WTC11 (cell line): ENCODE data around the gene NDC1. TPM values are rescaled to one million over a fixed set of nuclear protein-coding genes. Genes with fewer than 3 reads are reported as not detected.

Source experiments
- ATAC-seq: fragments of 200-7000 bp; cut with Tn5 transposase; 2 replicates; pipeline ENCODE4 v1.10.0; 2021; ENCODE audit warnings: mild to moderate bottlenecking, moderate library complexity
- CTCF ChIA-PET: fragments of 300-600 bp; sonication (Branson Sonifier 250); formaldehyde crosslinking; loops from one replicate; lab custom pipeline; 2021; ENCODE audit warnings: antibody characterized with exemption; lab: Charles Lee
- POLR2A ChIA-PET: fragments of 350-600 bp; sonication (Branson Sonifier 250); formaldehyde crosslinking; loops from one replicate; lab custom pipeline; 2021; ENCODE audit warnings: antibody characterized with exemption; lab: Charles Lee
- DNase-seq: peaks from one replicate; pipeline ENCODE4 v3.0.0; 2021; ENCODE audit warnings: low spot score
- H3K27ac Mint-ChIP-seq: 2 replicates; pipeline ENCODE4 v1.8.0; 2021; ENCODE audit warnings: mixed read lengths
- H3K27me3 Mint-ChIP-seq: 2 replicates; pipeline ENCODE4 v1.8.0; 2021; ENCODE audit warnings: low read depth, mild to moderate bottlenecking, moderate library complexity, mixed read lengths
- H3K36me3 Mint-ChIP-seq: 2 replicates; pipeline ENCODE4 v1.8.0; 2021; ENCODE audit warnings: mixed read lengths
- H3K4me1 Mint-ChIP-seq: 2 replicates; pipeline ENCODE4 v1.8.0; 2022; ENCODE audit warnings: mixed read lengths
- H3K4me3 Mint-ChIP-seq: 2 replicates; pipeline ENCODE4 v1.8.0; 2021; ENCODE audit warnings: mild to moderate bottlenecking, moderate library complexity, mixed read lengths
- H3K9me3 Mint-ChIP-seq: 2 replicates; pipeline ENCODE4 v1.8.0; 2021; ENCODE audit warnings: mixed read lengths
- ATF1 ChIP-seq: sonication (generic); formaldehyde crosslinking; IDR thresholded peaks from 2 replicates; pipeline ENCODE4 v1.8.1; 2023; ENCODE audit warnings: mild to moderate bottlenecking, moderate library complexity, missing genetic modification reagents
- E2F4 ChIP-seq: sonication (generic); formaldehyde crosslinking; IDR thresholded peaks from 2 replicates; pipeline ENCODE4 v1.8.1; 2022; ENCODE audit warnings: low read depth, mild to moderate bottlenecking, moderate library complexity, missing genetic modification reagents, borderline replicate concordance
- FOXP1 ChIP-seq: sonication (generic); formaldehyde crosslinking; IDR thresholded peaks from 2 replicates; pipeline ENCODE4 v1.8.0; 2022; ENCODE audit warnings: missing genetic modification reagents, mild to moderate bottlenecking, moderate library complexity, borderline replicate concordance
- IRF2 ChIP-seq: sonication (generic); formaldehyde crosslinking; IDR thresholded peaks from 2 replicates; pipeline ENCODE4 v1.8.0; 2022; ENCODE audit warnings: low read depth, missing genetic modification reagents, borderline replicate concordance
- JAZF1 ChIP-seq: fragments of 250-450 bp; sonication (Bioruptor Pico); IDR thresholded peaks from 2 replicates; pipeline ENCODE4 v1.9.0; 2021; ENCODE audit warnings: moderate library complexity, mild to moderate bottlenecking, inconsistent platforms
- JUN ChIP-seq: sonication (generic); formaldehyde crosslinking; IDR thresholded peaks from 2 replicates; pipeline ENCODE4 v1.8.0; 2023; ENCODE audit warnings: mild to moderate bottlenecking, missing genetic modification reagents
- SMAD4 ChIP-seq: sonication (generic); formaldehyde crosslinking; IDR thresholded peaks from 2 replicates; pipeline ENCODE4 v1.8.0; 2022; ENCODE audit warnings: mild to moderate bottlenecking, missing genetic modification reagents
- SP1 ChIP-seq: sonication (generic); formaldehyde crosslinking; conservative IDR thresholded peaks from 2 replicates; pipeline ENCODE4 v1.8.1; 2022; ENCODE audit warnings: missing genetic modification reagents
- TEAD1 ChIP-seq: sonication (generic); formaldehyde crosslinking; IDR thresholded peaks from 2 replicates; pipeline ENCODE4 v1.8.0; 2022; ENCODE audit warnings: mild to moderate bottlenecking, missing genetic modification reagents
- TEAD4 ChIP-seq: sonication (generic); formaldehyde crosslinking; IDR thresholded peaks from 2 replicates; pipeline ENCODE4 v1.8.0; 2022; ENCODE audit warnings: mild to moderate bottlenecking, missing genetic modification reagents
- ZNF416 ChIP-seq: fragments of 250-450 bp; sonication (Bioruptor Pico); IDR thresholded peaks from 2 replicates; pipeline ENCODE4 v1.9.0; 2021; ENCODE audit warnings: mild to moderate bottlenecking, inconsistent platforms
- ZNF423 ChIP-seq: fragments of 250-450 bp; sonication (Bioruptor Pico); IDR thresholded peaks from 2 replicates; pipeline ENCODE4 v2.1.2; 2022; ENCODE audit warnings: mild to moderate bottlenecking, moderate library complexity
- total RNA-seq: library from RNA; stranded (reverse); gene quantifications from 3 replicates; pipeline ENCODE4 v1.2.3, GENCODE V29; 2021
- TF ChIP-seq, protein P1 (sequence below): sonication (generic); formaldehyde crosslinking; IDR thresholded peaks from 2 replicates; pipeline ENCODE4 v1.8.0; 2022; ENCODE audit warnings: missing genetic modification reagents
- TF ChIP-seq, protein P2 (sequence below): sonication (generic); formaldehyde crosslinking; IDR thresholded peaks from 2 replicates; pipeline ENCODE4 v1.8.1; 2023; ENCODE audit warnings: mild to moderate bottlenecking, missing genetic modification reagents

Gene NDC1
- total RNA-seq, 1 experiment from 2014 or later, result 52.4 TPM

- TF ChIP-seq, protein P1, sequence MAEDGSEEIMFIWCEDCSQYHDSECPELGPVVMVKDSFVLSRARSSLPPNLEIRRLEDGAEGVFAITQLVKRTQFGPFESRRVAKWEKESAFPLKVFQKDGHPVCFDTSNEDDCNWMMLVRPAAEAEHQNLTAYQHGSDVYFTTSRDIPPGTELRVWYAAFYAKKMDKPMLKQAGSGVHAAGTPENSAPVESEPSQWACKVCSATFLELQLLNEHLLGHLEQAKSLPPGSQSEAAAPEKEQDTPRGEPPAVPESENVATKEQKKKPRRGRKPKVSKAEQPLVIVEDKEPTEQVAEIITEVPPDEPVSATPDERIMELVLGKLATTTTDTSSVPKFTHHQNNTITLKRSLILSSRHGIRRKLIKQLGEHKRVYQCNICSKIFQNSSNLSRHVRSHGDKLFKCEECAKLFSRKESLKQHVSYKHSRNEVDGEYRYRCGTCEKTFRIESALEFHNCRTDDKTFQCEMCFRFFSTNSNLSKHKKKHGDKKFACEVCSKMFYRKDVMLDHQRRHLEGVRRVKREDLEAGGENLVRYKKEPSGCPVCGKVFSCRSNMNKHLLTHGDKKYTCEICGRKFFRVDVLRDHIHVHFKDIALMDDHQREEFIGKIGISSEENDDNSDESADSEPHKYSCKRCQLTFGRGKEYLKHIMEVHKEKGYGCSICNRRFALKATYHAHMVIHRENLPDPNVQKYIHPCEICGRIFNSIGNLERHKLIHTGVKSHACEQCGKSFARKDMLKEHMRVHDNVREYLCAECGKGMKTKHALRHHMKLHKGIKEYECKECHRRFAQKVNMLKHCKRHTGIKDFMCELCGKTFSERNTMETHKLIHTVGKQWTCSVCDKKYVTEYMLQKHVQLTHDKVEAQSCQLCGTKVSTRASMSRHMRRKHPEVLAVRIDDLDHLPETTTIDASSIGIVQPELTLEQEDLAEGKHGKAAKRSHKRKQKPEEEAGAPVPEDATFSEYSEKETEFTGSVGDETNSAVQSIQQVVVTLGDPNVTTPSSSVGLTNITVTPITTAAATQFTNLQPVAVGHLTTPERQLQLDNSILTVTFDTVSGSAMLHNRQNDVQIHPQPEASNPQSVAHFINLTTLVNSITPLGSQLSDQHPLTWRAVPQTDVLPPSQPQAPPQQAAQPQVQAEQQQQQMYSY (CRISPR knock-in tag), result no peak
- TF ChIP-seq SMAD4 (CRISPR knock-in tag) (no peak), FOXP1 (CRISPR knock-in tag) (no peak), ZNF416 (CRISPR knock-in tag) (no peak), JUN (CRISPR knock-in tag) (no peak), TEAD4 (no peak), IRF2 (CRISPR knock-in tag) (no peak), TEAD1 (no peak), E2F4 (no peak)
- H3K9me3 Mint-ChIP-seq, result no peaks in the 10 kb centered on the region
- no peaks in the 10 kb centered on the region; the same call in 1 of the 2 replicates for H3K27me3 Mint-ChIP-seq
- no peaks in the 10 kb centered on the region for H3K36me3 Mint-ChIP-seq
- H3K4me3 Mint-ChIP-seq, result no peak overlapping the region
- ATAC-seq (no peak), DNase-seq (no peak)
- ChIA-PET POLR2A (no interaction called here), CTCF (interaction anchor here (1.1 kb wide), 1 partner anchor 126 kb away, joined by 3 read pairs; no protein-coding TSS in a partner anchor)
- no peak overlapping the region for H3K27ac Mint-ChIP-seq
- no peaks in the 10 kb centered on the region for H3K4me1 Mint-ChIP-seq
Observed at GRCh38 chr1:53718443-53718842, 119.7 kb downstream of the NDC1 start.

DNA sequence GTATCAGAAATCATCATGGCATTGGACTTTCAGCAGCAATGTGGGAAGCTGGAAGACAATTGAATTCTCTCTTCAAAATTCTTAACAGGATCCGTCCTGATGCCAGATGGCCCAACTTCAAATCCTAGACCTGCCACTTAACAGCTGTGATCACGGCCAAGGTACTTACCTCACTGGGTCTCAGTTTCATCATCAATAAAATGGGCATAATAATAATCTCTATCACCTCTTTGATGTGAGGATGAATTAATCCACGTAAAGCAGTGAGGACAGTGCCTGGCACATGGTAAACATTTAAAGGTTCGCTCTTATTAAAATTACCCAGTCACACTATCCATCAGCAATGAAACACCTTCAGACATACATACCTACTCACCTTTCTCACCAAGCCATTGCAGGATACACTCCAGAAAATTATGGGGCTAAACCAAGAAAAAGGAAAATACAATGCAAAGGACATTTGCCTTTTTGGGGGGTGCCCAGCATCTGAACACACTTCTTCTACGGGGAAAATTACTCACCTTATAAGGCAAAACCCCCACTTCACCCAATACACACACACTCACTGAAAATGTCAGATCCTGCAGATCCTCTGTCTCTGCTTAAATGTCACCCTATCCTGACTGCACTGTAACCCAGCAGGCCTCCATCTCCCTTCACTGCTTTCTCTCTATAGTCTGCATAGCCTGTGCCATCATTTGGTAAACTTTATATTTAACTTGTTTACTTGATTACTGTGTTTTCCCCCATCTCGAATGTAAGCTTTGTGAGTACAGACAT is 120.9 kb downstream of the NDC1 start:
- TF ChIP-seq SMAD4 (CRISPR knock-in tag) (no peak), TEAD1 (no peak), SP1 (CRISPR knock-in tag) (no peak), ATF1 (CRISPR knock-in tag) (no peak), ZNF423 (no peak), JAZF1 (CRISPR knock-in tag) (no peak)
- TF ChIP-seq, protein P2, sequence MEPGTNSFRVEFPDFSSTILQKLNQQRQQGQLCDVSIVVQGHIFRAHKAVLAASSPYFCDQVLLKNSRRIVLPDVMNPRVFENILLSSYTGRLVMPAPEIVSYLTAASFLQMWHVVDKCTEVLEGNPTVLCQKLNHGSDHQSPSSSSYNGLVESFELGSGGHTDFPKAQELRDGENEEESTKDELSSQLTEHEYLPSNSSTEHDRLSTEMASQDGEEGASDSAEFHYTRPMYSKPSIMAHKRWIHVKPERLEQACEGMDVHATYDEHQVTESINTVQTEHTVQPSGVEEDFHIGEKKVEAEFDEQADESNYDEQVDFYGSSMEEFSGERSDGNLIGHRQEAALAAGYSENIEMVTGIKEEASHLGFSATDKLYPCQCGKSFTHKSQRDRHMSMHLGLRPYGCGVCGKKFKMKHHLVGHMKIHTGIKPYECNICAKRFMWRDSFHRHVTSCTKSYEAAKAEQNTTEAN, result no peak
- TF ChIP-seq, protein P1 (CRISPR knock-in tag), result no peak
- no peak for ATAC-seq
- Mint-ChIP-seq H3K27ac (no peak overlapping the region), H3K4me1 (no peaks in the 10 kb centered on the region), H3K4me3 (no peak overlapping the region), H3K27me3 (no peaks in the 10 kb centered on the region; the same call in 1 of the 2 replicates), H3K36me3 (no peaks in the 10 kb centered on the region), H3K9me3 (peaks cover 5% of the 10 kb centered on the region)
- POLR2A ChIA-PET, result no interaction called here
- CTCF ChIA-PET, result interaction anchor here (1.0 to 2.5 kb wide), 4 partner anchors 8 to 175 kb away, joined by 3 to 35 read pairs (median 13); no protein-coding TSS in a partner anchor
- DNase-seq, result no peak
